ENCODE measurements around the gene ZRANB3.

- TF ChIP-seq CTCF (conservative IDR thresholded peaks at IDR 0.05; ENCODE audit: low read length) (no peak), EZH2phosphoT487 (IDR thresholded peaks at IDR 0.05; ENCODE audit: borderline replicate concordance) (no peak)
Observed at GRCh38 chr2:135485441-135485840, 45.6 kb downstream of the ZRANB3 start.
